Cardiac muscle cell (in vitro differentiated cells and primary cell): ENCODE data around the gene TSNAX. TPM values are rescaled to one million over a fixed set of nuclear protein-coding genes. Genes with fewer than 3 reads are reported as not detected.

Experiments
- DNase-seq, 2 donors: peaks; one replicate each; pipeline versions ENCODE4 v3.0.0 to v3.0.0-alpha.2; 2010 to 2017; ENCODE audit warnings: low read depth in 1 of 2, low spot score in 1 of 2
- H3K27ac ChIP-seq: fragments of 200-600 bp; sonication (generic); 2 replicates; pipeline ENCODE4 v1.5.1; 2016
- H3K27me3 ChIP-seq: fragments of 200-600 bp; sonication (generic); 2 replicates; pipeline ENCODE4 v1.6.0; 2016; ENCODE audit warnings: control low read depth
- H3K36me3 ChIP-seq: fragments of 200-600 bp; sonication (generic); 2 replicates; pipeline ENCODE4 v1.5.1; 2016; ENCODE audit warnings: control low read depth
- H3K4me1 ChIP-seq: fragments of 200-600 bp; sonication (generic); 2 replicates; pipeline ENCODE4 v1.8.1; 2017; ENCODE audit warnings: low read depth, mild to moderate bottlenecking, mixed run types
- H3K4me3 ChIP-seq: fragments of 200-600 bp; sonication (generic); 2 replicates; pipeline ENCODE4 v1.5.1; 2016; ENCODE audit warnings: mild to moderate bottlenecking
- H3K9me3 ChIP-seq: fragments of 200-600 bp; sonication (generic); 2 replicates; pipeline ENCODE4 v1.5.1; 2017; ENCODE audit warnings: low read depth, mild to moderate bottlenecking, control low read depth
- CTCF ChIP-seq: IDR thresholded peaks from 2 replicates; pipeline ENCODE4 v1.5.1; 2012; ENCODE audit warnings: low read depth, mild to moderate bottlenecking, low read length
- polyA plus RNA-seq: library from polyadenylated mRNA; unstranded; fragments of >200 nt; fragmentation: Nextera tagmentation; extraction: Ambion mirVana; gene quantifications from 2 replicates; pipeline ENCODE4 v1.2.1, GENCODE V29; 2016
- total RNA-seq: library from RNA; depleted of rRNA; stranded (reverse); fragments of >200 nt; gene quantifications from 2 replicates; pipeline ENCODE4 v1.2.3, GENCODE V29; 2016

Gene TSNAX
- total and polyA plus RNA-seq, 2 experiments from 2014 or later, result 18.9 to 44.5 TPM

- no peak for DNase-seq
- Histone ChIP-seq H3K27ac (no peak overlapping the region), H3K27me3 (no peaks in the 10 kb centered on the region), H3K4me1 (peaks cover 2% of the 10 kb centered on the region), H3K36me3 (no peaks in the 10 kb centered on the region), H3K9me3 (no peaks in the 10 kb centered on the region), H3K4me3 (no peak overlapping the region)
- TF ChIP-seq CTCF, result no peak
These were observed 26.5 kb downstream of the TSNAX start for GRCh38 chr1:231554969-231555368.

GRCh38 chr1:231557411-231557810 is 28.9 kb downstream of the TSNAX start:
- Histone ChIP-seq H3K27ac (no peak overlapping the region), H3K4me1 (no peaks in the 10 kb centered on the region), H3K9me3 (no peaks in the 10 kb centered on the region), H3K36me3 (peaks cover 10% of the 10 kb centered on the region), H3K4me3 (no peak overlapping the region), H3K27me3 (no peaks in the 10 kb centered on the region)
- TF ChIP-seq CTCF, result no peak
- DNase-seq, result peak in 1 of 2 donors; percentile 20

- no peak overlapping the region for H3K27ac ChIP-seq
- peaks cover 10% of the 10 kb centered on the region for H3K36me3 ChIP-seq
- no peaks in the 10 kb centered on the region for H3K27me3 ChIP-seq
- H3K9me3 ChIP-seq, result no peaks in the 10 kb centered on the region
- DNase-seq, result no peak
- H3K4me1 ChIP-seq, result no peaks in the 10 kb centered on the region
- no peak for TF ChIP-seq CTCF
- no peak overlapping the region for H3K4me3 ChIP-seq
These were observed 29.6 kb downstream of the TSNAX start for GRCh38 chr1:231557898-231558707.

- no peak for TF ChIP-seq CTCF
- no peak overlapping the region for H3K27ac ChIP-seq
- H3K9me3 ChIP-seq, result no peaks in the 10 kb centered on the region
- peaks cover 10% of the 10 kb centered on the region for H3K36me3 ChIP-seq
- H3K4me1 ChIP-seq, result no peaks in the 10 kb centered on the region
- no peak for DNase-seq
- H3K27me3 ChIP-seq, result no peaks in the 10 kb centered on the region
- no peak overlapping the region for H3K4me3 ChIP-seq
These were observed 30.3 kb downstream of the TSNAX start for GRCh38 chr1:231558708-231559185.

- Histone ChIP-seq H3K4me1 (no peaks in the 10 kb centered on the region), H3K9me3 (no peaks in the 10 kb centered on the region), H3K27ac (no peak overlapping the region), H3K36me3 (peaks cover 19% of the 10 kb centered on the region), H3K4me3 (no peak overlapping the region), H3K27me3 (no peaks in the 10 kb centered on the region)
- no peak for TF ChIP-seq CTCF
- no peak for DNase-seq
These were observed 33.3 kb downstream of the TSNAX start for GRCh38 chr1:231561647-231562383.
